HG02884 (cell line): ENCODE results near the gene FAM227B.

Experiments used
- ATAC-seq: cut with Tn5 transposase; IDR thresholded peaks from one replicate; pipeline ENCODE4 v1.9.1; 2021; ENCODE audit warnings: mild to moderate bottlenecking, moderate library complexity; ENCODE audit not compliant: unreplicated experiment

FAM227B gene

DNA sequence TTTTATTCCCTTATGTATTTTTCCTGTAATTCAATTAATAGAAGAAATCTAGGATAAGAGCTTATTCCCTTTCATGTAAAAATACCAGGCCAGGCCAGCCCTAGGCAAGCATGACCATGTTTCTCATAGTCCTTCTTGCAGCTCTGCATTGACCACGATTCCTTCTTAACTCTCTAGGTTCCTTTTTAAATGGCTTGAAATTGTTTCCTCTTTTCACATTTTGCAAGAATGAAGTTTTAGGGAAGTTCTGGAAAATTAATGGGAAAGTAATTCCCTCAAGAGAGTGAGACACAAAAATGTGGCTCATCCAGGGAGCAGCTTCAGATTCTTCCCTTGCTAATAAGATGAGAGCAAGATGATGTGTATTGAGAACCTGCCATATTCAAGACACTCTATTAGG lies 314.1 kb downstream of the FAM227B start:
- no peak for ATAC-seq

DNA sequence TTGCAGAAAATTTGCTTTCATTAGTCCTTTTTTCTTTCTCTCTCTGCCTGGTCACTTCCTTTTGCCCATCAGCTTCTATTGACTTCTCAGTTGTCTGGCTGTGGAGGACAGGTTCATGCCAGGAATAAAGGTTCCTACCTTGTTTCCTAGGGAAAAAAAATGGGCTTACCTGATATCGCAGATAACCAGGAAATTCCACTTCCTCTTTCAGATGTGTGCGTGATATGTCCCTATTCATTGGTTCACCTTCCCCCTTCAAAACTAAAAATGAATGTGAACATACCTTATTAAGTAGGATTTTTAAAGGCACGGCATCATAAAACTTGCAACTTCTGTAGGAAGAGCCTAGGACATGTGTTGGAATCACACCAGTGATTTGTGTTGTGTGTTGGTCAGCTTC lies 317.6 kb downstream of the FAM227B start:
- no peak for ATAC-seq

DNA sequence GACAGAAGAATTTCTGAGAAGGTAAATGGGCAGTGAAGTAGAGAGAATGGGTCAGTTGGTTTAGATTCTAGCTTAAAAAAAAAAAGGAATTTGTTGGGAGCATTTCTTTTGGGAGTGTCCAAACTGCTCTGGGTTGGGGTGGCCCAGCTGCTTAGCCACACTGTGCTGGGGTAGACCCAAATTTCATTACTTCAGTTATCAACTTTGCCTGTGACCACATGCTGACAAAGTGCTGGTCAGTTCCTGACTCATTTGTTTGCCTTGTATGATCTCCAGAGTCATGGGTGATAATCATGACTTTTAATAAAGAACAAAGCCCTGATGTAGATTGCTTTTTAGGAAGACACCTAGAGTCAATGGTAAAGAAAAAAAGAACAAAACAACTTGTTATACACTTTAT lies 319.1 kb downstream of the FAM227B start:
- no peak for ATAC-seq

DNA sequence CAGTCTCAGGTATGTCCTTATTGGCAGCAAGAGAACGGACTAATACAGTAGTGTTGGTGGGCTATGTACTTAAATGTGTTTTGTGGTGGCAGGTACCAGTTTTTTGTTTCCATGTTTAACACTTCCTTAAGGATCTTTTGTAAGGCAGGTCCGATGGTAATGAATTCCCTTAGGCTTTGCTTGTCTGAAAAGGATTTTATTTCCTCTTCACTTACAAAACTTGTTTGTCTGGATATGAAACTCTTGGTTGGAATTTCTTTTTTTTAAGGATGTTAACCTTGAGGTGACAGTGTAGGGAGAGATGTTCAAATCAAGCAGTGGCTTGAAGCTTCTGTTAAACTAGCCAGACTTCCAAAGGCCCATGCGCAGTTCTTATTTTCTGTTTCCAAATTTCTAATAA lies 319.8 kb downstream of the FAM227B start:
- ATAC-seq = no peak

DNA sequence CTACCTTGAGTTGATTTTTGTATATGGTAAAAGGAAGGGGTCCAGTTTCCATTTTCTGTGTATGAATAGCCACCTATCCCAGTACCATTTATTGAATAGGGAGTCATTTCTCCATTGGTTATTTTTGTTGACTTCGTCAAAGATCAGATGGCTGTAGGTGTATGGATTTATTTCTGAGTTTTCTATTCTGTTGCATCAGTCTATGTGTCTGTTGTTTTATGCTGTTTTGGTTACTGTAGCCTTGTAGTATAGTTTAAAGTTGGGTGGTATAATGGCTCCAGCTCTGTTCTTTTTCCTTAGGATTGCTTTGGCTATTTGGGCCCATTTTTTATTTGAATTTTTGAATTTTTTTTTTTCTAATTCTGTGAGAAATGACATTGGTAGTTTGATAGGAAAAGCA lies 323.0 kb downstream of the FAM227B start:
- ATAC-seq = no peak

DNA sequence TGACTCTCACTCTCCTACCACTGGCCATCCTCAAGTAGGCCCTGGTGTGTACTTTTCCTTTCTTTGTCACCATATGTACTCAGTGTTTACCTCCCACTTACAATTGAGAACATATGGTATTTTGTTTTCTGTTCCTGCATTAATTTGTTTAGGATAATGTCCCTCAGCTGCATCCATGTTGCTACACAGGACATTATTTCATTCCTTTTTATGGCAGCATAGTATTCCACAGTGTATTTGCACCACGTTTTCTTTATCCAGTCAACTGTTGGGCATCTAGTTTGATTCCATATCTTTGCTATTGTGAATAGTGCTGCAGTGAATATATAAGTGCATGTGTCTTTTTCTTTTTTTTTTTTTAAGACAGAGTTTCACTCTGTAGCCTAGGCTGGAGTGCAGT lies 324.4 kb downstream of the FAM227B start:
- ATAC-seq = no peak

DNA sequence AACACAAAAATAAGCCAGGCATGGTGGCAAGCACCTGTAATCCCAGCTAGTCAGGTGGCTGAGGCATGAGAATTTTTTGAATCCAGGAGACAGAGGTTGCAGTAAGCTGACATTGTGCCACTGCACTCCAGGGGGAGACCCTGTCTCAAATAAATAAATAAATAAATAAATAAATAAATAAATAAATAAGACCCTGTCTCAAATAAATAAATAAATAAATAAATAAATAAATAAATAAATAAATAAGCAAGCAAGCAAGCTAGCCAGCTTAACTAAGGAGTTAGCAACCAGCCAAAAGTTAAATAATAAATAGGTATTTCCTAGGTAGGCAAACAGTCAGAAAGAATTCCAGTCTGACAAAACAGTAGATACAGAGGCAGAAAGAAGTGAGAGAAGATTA lies 326.7 kb downstream of the FAM227B start:
- no peak for ATAC-seq

DNA sequence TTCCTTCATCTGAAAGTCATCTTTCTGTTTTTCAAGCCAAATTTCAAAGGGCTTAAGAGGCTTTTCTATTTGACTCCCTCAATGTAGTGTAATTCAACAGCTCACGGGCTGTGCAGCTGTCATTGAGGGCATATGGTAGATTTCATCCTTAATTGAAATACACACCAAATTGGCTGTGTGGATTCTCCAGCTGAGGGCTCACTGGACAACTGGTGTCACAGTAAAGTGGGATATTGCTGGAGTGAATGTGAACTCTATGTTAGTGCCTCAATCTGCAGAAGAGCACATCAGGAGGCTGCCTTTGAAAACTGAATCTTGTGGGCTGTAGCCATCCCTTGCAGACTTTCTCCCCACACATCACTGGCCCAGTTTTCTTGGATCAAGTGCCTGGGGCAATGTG lies 330.4 kb downstream of the FAM227B start:
- ATAC-seq = no peak

DNA sequence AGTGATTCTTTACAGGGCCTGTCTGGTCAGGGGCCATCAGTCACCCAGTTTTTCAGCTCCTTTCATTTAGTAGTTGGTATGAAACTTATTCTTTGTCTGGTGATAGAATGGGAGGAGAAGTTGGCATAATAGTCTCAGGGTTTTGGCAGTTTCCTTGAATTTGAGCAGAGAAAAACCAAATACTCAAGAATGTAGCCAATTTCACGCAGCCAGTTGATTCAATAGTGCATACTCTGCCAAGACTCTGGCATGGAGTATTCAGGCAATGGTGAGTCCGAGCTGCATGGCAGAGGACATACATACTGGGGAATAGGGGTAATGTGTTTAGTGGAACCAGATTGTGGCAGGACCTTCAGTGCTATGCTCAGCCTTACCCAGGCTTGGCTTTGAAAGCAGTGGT lies 332.2 kb downstream of the FAM227B start:
- ATAC-seq = no peak

DNA sequence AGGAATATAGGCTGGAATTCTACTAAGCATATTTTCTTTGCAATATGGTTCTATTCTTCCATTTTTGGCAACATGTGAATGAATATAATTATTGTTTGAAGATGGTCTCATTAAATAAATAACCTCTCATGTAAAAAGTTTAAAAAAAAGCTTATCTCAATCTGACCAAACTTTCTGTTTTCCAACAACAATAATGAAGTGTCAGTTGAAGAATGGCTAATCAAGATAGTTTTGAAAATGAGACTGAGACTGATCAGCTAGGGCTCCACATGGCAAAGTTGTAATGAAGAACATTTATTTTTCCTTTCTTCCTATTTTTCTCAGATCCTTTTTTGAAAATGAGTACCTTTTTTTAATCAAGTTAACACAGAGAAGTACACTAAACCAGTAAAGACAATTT lies 333.1 kb downstream of the FAM227B start:
- no peak for ATAC-seq

DNA sequence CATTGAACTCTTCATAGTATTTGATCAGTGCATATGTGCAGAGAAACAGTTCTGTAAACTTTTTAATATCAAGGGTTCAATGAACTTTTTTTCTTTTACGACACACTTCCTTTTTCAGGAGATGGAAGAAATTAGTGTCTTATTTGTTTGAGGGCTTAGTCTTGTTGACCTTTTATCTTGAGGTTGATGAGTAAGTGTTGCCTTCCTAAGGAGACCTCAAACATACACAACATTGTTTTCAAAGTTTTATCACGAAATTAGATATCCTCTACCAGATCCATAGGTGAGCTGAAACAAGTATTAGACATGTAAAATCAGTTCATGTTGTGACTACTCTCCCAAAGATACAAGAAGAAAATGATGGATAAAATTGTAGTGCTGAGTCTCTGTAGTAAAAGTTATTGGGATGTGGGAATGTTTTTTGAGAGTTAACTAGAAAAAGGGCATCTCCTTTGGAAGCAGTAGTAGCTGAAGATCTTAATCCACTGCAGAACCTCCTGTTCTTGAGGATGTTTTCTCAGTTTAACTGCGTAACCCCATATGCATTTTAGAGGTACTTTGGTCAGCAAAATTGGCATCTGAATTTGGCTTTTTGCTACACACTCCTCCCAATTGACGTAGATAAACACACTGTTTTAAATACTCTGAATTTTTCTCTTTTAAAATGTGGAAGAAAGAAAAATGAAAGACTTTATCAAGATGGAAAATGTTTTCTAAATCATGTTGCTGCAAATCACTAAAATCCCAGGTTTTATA lies 333.8 kb downstream of the FAM227B start:
- ATAC-seq = no peak

DNA sequence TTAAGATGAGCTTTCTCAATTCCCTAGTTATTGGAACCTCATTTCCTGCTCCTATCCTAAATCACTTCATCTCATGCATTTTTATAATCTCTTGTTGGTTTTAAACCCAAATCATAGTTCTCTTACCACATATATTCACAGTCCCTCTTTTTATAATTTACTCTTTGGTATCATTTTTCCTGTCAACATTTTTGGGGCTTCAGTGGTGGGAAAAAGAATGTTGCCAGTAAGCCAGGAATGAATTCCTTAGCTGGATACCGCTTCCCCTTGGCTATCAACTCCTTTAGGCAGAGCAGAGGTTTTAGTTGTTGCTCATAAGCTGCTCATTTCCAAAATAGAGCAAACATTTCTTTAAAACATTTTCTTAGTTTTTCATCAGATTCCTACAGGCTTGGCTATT lies 338.3 kb downstream of the FAM227B start:
- no peak for ATAC-seq

DNA sequence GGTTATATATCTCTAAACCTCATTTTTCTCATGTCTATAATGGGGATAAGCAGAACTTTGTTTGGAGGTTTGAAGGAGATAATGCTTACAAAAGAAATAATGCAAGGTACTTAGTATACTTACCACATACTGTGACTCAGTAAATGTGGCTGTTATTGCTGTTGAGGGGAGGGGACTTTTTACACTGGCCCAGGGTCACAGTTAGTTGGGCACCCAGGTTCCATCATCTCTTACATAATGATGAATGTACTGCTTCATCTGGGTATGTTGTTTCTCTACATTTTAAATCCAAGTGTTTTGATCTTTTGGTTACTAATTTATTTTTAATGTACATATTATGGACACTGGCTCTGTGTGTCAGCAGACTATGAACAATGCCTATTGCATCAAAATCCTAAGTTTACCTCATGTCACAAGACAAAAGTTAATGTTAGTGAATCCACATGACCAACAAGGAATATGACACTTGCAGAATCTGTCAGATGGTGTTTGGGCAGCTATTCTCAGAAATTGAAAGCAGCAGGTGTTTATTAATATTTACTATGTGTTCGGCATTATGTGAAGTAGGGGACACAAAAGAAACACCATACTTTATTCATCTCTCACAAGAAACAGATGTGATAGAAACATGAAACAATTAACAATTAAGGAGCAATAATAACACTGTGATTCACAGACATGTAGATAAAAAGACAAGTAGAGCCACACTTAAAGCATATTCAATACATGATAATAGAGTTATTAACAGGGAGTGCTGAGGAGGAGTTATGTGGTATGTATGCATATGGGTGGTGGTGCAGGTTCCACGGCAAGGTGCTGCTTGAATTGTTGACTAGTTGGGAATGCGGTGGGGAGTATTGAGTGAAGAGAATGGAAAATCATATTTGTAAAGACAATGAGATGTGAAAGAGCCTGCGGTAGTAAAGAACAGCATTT lies 340.8 kb downstream of the FAM227B start:
- ATAC-seq = no peak

DNA sequence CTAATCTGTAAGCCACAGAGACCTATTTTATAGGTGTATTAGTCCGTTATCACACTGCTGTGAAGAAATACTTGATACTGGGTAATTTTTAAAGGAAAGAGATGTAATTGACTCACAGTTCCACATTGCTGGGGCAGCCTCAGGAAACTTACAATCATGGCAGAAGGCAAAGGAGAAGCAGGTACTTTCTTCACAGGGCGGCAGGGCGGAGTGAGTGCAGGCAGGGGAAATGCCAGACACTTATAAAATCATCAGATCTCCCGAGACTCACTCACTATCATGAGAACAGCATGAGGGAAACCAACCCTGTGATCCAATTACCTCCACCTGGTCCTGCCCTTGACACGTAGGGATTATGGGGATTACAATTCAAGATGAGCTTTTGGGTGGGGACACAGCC lies 341.9 kb downstream of the FAM227B start:
- no peak for ATAC-seq
